Sciatic nerve (tissue), 2 donors: Measurements from ENCODE around the gene LRMDA. TPM values are rescaled to one million over a fixed set of nuclear protein-coding genes. Genes with fewer than 3 reads are reported as not detected.

Experiments used
- ATAC-seq: fragments of 200-7000 bp; cut with Tn5 transposase; one replicate; pipeline ENCODE4 v1.9.1; 2020; ENCODE audit warnings: mild to moderate bottlenecking, moderate library complexity
- DNase-seq: peaks from one replicate; pipeline ENCODE4 v3.0.0-alpha.2; 2020; ENCODE audit warnings: low spot score
- intact Hi-C: fragments of 100-400 bp; cut with DNase I; formaldehyde crosslinking; loops from one replicate; pipeline ENCODE4 v1.14.2; 2022
- total RNA-seq: library from RNA; stranded (reverse); fragmentation: NEBNext Ultra II Directional; extraction: Animal tissue kit (Norgen Biotek cat#: 25700); gene quantifications from one replicate; pipeline ENCODE4 v1.2.1, GENCODE V29; 2021
- donor health status: DM: no; HTN: no; CAD: no.
- donor health status: DM: no; HTN: no; CAD: no.

Gene LRMDA
- total RNA-seq, 1 donor from 2014 or later = 16.6 TPM

- peak; percentile 78 for ATAC-seq
- DNase-seq = no peak
- intact Hi-C loops = no loop called here
Observed at GRCh38 chr10:76350583-76350982, 919.2 kb downstream of the LRMDA start.

GRCh38 chr10:76352300-76352699 lies 920.9 kb downstream of the LRMDA start:
- intact Hi-C loops = no loop called here
- no peak for ATAC-seq

DNA sequence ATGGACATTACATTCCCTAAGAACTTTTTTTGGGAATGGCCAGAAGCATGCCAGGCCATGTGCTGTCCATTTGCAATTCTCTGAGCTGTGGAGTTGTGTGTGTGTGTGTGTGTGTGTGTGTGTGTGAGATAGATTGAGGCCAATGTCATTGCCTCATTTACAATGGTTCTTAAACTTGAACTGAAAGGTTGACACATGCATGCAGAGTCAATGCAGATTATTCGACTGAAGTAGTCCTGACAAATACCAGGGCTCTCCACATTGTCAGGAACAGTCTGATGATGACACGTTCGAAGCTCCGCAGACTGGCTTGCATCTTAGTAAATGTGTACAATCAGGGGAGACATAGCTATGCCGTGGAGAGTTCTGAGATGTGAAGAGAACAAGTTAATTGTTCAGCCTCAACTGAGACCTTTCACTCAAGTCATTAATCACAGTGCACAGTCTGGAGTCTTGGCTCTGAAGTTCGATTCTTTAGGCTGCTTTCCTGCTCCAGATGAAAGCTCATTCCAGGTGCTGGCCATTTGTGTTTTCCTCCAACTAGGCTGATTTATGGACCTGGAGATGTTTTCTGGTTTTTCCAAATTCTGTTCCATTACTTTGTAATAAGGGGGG lies 921.9 kb downstream of the LRMDA start:
- intact Hi-C loops = no loop called here
- DNase-seq (no peak), ATAC-seq (no peak)

More at GRCh38 chr10:76352300-76352699, 920.9 kb downstream of the LRMDA start:
- DNase-seq = no peak

DNA sequence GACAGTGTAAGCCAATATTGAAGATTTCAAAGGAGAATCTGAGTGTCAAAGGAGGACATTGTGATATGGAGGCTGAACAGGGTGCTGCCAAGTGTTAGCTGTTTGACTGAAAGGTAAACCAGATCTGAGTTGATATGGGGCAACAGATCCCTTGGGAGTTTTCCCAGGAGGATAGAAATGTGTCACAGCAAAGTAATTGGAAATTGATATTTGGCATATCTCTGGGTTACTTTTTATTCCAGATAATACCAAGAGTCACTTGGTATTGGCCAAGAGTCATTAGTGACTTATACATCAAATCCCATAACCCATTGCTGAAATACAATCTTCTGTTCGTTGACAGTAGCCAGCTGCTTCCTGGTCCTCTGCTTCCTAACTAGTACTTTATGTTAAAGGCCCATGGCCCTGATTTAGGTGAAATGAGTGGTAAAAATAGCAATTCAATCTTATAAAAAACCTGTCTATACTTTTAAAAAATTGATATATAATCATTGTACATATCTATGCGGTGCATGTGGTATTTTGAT lies 922.9 kb downstream of the LRMDA start:
- no peak for DNase-seq
- ATAC-seq = no peak
- intact Hi-C loops = no loop called here

DNA sequence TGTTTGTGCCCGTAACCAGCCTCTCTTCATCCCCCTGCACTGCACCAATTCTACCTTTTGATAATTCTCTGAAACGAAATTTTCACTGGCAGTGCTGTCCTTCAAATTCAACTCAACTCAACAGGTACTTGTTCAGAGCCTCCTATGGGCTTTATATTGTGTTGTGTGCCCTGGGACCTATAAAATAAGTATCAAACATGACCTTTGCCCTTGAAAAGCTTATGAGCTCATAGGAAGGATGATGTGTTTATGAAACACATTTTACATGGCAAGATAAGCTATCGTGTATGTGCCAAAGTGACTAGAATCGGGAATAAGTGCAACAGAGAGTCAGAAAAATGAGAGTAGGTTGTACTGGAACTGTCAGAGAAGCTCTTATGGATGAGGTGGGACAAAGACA lies 923.5 kb downstream of the LRMDA start:
- intact Hi-C loops = no loop called here
- DNase-seq (no peak), ATAC-seq (no peak)

DNA sequence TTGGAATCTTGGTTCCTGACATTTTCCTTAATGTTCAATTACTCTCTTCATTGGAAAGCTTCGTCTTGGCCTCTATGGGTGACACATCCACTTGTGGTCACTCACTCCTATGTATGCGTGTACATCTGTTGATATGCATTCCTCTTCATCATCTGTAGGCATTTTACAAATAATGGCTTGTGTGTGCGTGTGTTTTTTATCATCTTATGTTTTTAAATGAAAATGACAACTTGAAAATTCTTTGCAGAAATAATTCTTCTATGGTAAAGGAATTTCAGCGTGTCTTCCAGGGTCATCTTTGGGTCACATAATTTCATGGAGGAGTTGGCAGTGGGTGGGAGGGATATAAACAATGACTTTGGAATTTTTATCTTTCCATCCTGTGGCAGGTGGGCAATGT lies 925.1 kb downstream of the LRMDA start:
- intact Hi-C loops = no loop called here
- DNase-seq (no peak), ATAC-seq (no peak)

DNA sequence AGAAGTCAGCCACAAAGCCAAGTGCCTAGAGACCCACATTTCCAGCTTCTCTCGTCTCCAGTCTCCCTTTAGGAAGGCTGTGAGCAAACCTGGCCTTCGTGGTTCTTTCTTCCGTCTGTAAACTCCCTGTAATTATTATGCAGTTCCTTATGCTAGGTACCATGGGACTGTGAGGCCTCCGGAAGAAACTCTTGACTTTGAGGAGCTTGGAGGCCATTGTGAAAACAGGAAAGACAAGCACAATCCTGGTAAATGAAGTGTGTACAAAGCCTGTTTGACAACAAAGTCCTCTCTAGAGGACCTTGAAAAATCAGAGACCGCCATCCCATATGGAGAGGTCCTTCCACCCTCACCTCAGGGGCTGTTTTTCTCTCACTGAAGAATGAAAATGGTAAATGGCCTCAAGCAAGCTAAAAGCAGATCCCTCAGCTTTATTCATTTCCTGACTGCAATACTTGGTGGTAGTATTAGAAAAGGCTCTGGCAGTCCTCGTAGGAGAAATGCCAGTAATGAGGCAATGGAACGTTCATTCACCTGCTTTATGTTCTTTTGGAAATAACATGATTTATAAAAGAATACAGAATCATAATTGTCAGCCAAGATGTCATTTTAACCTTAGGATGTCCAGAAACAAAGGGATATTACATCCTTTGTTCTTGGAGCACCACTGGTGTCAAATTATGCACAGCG lies 926.4 kb downstream of the LRMDA start:
- intact Hi-C loops = no loop called here
- no peak for DNase-seq
- no peak for ATAC-seq

GRCh38 chr10:76358743-76359395 lies 927.4 kb downstream of the LRMDA start:
- DNase-seq = no peak
- ATAC-seq = no peak
- intact Hi-C loops = no loop called here

DNA sequence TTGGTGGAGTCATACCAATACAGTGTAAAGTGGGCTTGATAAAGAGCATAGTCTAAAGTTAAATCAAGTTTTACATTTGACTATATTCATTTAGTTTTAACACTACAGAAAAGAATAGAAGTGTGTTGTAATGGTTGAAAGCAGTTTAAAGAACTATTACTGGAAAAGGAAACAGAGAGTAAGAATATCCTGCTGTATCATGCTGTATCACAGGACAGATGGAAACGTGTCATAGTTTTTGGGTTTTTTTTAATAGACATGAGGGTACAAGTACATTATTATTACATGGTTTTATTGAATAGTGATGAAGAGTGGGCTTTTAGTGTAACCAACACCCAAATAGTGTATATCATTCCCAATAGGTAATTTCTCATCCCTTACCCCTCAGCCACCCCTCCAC lies 944.3 kb downstream of the LRMDA start:
- ATAC-seq (no peak), DNase-seq (no peak)
- intact Hi-C loops = no loop called here

- intact Hi-C loops = no loop called here
- DNase-seq = no peak
- ATAC-seq = peak; percentile 77
Observed at GRCh38 chr10:76382381-76382851, 951.0 kb downstream of the LRMDA start.

GRCh38 chr10:76388321-76389023 lies 957.0 kb downstream of the LRMDA start:
- no peak for DNase-seq

DNA sequence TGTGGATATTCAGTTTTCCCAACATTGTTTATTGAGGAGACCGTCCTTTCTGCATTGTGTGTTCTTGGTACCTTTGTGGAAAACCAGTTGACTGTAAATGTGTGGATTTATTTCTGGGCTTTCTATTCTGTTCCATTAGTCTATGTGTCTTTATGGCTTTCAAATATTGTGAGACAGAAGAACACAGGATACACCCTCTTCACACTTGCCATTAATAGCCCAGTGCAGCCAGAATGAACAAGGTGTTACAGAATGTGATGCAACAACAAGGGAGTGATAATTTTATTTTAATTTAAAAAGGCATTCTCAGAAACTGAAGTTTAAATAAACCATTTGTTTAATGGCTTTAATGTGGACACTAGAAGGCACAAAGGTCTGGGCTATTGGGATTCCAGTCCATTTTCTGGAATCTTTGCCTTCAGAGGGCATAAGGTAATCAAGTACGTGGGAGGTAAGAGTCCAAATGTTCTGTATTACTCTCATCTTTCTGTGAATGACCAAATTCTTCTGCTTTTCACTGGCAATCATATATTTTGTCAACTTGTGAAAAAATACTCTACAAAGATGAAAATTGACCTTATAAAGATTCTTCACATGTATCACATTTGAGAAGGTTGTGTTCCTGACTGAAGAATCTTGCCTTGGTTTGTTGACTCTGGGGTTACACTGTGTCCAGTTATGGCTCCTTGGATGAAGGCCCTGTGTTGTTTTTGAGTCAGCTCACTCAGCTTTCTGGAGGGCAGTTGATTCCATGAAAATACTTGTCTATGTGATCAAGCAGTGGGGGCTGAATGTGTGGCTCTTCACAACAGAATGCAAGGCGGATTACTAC lies 962.7 kb downstream of the LRMDA start:
- DNase-seq (no peak), ATAC-seq (no peak)
- intact Hi-C loops = no loop called here

More at GRCh38 chr10:76388321-76389023, 957.0 kb downstream of the LRMDA start:
- intact Hi-C loops = no loop called here
- no peak for ATAC-seq

- intact Hi-C loops = no loop called here
- no peak for DNase-seq
- no peak for ATAC-seq
Observed at GRCh38 chr10:76394707-76395042, 963.3 kb downstream of the LRMDA start.

DNA sequence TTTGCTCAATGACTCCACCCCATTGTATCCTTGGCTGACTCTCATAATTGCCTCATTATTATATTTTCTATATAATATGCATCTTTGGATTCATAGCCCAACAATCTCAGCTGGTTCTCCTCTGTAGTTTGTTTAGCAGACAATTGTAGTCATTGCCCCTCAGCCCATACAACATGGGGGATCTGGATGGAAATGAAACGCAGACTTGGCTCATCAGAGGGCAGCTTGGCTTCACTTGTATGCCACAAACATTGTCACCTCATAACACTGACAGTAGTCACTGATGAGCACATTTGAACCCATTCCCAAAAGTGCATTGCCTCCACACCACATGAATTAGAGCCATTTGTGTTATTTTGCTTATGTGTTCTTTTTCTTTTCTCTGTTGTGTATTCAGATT lies 963.8 kb downstream of the LRMDA start:
- no peak for ATAC-seq
- DNase-seq = no peak
- intact Hi-C loops = no loop called here

DNA sequence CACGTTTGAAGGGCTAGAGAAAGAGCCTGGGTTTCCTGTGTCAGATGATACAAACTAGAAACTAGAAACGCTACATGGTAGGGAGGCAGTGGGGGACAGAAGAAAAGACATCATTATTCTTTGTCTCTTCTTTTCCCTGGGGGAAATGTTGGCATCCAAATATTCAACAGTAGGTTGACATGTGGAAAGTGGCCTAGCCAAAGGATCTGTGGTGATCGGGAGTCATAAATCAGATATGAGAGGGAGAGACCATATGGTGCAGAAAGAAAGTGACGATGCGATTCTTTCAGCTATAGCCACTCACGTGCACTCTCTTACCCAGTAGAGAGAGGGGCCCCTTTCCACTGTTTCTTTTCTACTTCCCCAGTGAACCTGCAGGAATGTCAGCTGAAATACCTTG lies 964.7 kb downstream of the LRMDA start:
- intact Hi-C loops = no loop called here
- ATAC-seq = no peak
- DNase-seq = no peak

DNA sequence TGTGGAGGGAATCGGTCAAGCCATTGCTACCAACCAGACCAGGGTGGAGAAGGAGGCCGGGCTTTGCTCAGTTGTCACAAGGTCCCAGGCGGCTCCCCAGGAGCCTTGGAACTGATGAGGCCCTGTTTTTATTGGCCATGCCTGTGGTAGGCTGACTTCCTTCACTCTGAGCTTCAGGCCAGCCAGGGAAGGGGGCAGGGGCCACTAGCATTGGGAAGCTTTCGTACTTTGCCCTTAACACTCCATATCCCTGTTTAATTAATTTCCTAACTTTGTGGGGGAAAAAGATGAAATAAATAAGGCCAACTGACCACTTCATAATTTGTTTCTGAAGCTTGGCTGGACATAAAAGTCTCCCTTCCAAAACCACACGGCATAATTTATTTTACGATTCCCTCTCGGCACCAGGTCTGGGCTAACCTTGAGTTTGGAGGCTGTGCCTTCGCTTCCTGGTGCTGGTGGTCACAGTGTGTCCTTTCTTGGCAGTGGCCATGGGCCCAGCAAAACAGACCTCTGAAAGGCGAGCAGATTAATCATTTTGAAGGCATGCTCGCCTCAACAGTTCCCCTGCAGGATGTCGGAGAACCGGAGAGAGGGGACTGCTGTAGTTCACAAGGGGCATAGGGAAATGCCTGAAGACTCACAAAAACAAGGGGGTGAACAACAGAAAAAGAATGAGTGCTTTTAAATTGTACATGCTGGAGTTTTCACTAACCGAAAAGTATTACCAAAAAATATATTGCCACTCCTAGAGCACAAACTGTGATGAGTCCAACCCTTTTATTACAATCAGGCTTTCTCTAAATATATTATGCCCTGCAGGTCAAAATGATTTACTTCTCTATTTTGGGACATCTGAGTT lies 966.0 kb downstream of the LRMDA start:
- ATAC-seq = peak; percentile 93
- DNase-seq = peak; percentile 69
- intact Hi-C loops = no loop called here

DNA sequence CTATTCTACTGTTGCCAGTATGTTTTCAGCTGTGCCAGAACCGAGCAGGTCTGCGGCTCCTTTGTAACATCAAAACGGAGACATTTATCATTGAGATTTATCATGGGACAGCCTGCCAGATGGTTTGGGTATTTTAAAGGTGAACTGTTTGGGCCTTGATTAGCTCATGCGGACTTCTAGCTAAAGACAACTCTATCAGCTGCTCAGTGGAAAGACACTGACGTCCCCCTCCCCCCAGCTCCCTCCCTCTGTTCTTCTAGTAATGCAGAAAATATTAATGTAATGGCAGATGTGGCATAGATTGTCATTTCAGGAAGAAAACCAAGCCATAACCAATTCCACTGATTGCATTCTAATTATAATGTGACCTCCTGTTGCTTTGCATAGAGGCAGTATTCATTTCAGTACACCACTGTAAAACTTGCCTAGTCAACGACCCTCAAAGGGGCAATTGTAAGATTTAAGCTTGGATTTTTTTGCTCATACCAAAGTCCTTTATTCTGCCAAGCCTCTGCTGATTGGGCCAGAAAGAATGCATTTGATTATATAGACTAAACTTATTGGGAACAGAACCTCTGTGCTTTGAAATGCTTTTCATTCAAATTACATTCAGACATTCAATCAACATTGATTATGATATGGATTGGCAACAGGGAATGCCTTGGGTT lies 966.8 kb downstream of the LRMDA start:
- peak; percentile 2 for ATAC-seq
- no peak for DNase-seq
- intact Hi-C loops = no loop called here
